Esophagus squamous epithelium (tissue), 4 donors: ENCODE measurements around the gene EMC6.

ENCODE experiments used
- CTCF ChIP-seq, 6 experiments: fragments of 450-650 bp in 4 of 6; fragments of 200-600 bp in 2 of 6; sonication (generic) in 2 of 6; IDR thresholded peaks; one replicate each; pipeline ENCODE4 v1.5.1; 2016 to 2019; ENCODE audit warnings: antibody characterized with exemption in 6 of 6, mild to moderate bottlenecking in 4 of 6, moderate library complexity in 4 of 6
- POLR2A ChIP-seq, 4 donors: fragments of 450-650 bp; IDR thresholded peaks; one replicate each; pipeline ENCODE4 v1.6.1; 2017; ENCODE audit warnings: antibody characterized with exemption in 4 of 4, mild to moderate bottlenecking in 4 of 4, moderate library complexity in 3 of 4

GRCh38 chr17:3695129-3695722 is 26.6 kb downstream of the EMC6 start:
- TF ChIP-seq CTCF (IDR thresholded peaks at IDR 0.05), result no peak
- no peak for TF ChIP-seq POLR2A (IDR thresholded peaks at IDR 0.05)
